ENCODE results near the gene OBP2B.
"Not testable (repeated sequence)": the region's sequence is repeated elsewhere in the genome, so short reads cannot be mapped to it uniquely, and the experiment has no call there.

Gene OBP2B

GRCh38 chr9:133238272-133238850 is 29.3 kb upstream of the OBP2B start:
- peak; percentile 10 for DNase-seq (ENCODE audit: low spot score)

DNA sequence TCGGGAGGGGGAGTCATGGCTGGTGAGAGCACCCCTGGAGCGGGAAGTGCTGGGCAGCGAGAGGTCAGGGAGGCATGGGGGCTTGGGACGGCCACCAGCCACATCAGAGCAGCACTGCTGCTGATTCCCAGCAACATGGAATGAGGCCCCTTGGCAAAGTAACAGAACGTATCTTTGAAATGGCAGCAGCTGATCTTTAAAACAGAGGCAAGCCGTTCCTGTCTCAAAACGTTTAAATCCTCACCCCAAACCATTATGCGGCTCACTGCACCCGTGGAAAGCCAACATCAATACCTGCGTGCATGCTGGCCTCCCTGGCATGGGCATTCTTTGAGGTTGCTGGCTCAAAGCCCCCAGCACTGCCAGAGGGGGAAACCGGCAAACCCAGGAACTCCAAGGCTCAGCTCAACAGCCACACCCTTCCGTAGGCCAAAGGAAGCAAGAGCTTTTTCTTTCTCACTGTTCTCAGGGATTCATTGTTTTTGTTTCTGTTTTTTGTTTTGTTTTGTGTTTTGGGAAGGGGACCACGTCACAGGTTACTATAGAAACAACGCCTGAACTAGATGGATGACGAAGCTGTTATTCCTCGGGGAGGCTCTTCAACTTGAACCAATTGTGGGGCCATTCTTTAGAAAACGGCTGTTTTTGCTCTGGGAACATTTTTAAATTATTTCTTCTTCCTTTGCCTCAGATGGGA is 28.1 kb upstream of the OBP2B start:
- peak; percentile 76 for DNase-seq (ENCODE audit: low spot score)

- DNase-seq (ENCODE audit: low spot score): not testable (repeated sequence)
Measured at GRCh38 chr9:133236291-133237034, 27.4 kb upstream of the OBP2B start.

GRCh38 chr9:133235549-133236222 is 26.6 kb upstream of the OBP2B start:
- DNase-seq (ENCODE audit: low spot score): no peak

DNA sequence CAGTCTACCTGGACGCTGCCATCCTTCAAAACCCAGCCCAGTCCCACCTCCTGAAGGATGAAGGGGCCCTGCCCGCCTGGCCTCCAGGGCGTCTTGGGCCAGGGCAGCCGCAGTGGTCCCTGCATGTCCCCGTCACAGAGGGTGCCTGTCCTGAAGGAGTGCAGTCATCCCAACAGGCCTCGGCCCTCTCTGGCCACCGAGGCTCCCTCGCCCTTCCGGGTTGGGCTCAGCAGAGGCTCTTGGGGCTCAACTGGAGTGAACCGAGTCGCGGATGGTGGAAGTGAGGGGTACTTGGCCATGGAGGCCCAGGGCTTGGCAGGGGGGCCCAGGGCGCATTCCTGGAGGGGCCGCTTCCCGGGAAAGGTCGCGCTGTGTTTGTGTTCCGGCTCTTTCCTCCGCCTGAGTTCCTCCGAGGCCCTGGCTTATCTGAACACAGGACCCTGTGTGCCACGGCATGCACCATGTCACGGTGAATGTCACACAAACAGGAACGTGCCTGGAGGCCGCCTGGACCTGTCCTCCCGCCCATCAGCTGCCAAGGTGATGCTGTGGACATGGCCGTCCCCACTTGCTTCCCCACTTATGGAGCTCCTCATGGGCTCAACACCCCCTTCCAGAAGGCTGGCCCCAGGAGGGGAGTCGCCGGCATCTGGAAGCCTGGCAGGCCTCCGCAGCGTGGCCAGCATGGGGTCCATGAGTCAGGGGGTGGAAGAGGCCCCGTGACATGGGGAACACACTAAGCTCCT is 25.7 kb upstream of the OBP2B start:
- no peak for DNase-seq (ENCODE audit: low spot score)

- DNase-seq (ENCODE audit: low spot score): peak; percentile 99
Measured at GRCh38 chr9:133233681-133234432, 24.8 kb upstream of the OBP2B start.

DNA sequence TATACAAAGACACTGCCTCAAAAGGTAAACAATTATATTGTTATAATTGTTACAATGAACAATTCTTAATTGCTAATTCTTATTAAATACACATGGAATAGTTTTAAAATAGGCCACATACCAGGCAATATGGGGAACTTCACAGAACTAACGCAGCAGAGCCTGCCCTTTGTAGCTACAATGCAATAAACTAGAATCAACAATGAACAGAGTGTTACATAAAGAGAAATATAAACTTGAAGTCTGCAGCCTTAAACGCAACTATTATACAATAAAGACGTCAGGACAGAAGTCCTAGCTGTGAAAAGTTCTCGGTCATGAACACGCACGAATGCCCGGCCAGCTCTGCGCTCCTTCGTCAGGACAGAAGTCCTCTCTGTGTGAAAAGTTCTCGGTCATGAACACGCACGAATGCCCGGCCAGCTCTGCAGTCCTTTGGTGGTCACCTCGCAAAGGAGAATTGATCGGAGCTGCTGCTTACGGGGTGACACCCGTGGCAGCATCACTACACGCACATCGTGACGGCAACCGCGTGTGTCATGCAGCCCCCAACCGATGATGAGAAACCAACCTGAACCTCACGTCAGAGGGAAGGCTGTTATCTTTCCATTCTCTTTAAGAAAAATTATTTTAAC is 23.0 kb upstream of the OBP2B start:
- DNase-seq (ENCODE audit: low spot score): not testable (repeated sequence)

GRCh38 chr9:133230514-133230913 is 21.5 kb upstream of the OBP2B start:
- not testable (repeated sequence) for DNase-seq (ENCODE audit: low spot score)

GRCh38 chr9:133230093-133230492 is 21.0 kb upstream of the OBP2B start:
- DNase-seq (ENCODE audit: low spot score): no peak

GRCh38 chr9:133228474-133229193 is 19.6 kb upstream of the OBP2B start:
- DNase-seq (ENCODE audit: low spot score): not testable (repeated sequence)

GRCh38 chr9:133227996-133228395 is 18.9 kb upstream of the OBP2B start:
- not testable (repeated sequence) for DNase-seq (ENCODE audit: low spot score)

GRCh38 chr9:133227242-133227860 is 18.3 kb upstream of the OBP2B start:
- DNase-seq (ENCODE audit: low spot score): no peak

DNA sequence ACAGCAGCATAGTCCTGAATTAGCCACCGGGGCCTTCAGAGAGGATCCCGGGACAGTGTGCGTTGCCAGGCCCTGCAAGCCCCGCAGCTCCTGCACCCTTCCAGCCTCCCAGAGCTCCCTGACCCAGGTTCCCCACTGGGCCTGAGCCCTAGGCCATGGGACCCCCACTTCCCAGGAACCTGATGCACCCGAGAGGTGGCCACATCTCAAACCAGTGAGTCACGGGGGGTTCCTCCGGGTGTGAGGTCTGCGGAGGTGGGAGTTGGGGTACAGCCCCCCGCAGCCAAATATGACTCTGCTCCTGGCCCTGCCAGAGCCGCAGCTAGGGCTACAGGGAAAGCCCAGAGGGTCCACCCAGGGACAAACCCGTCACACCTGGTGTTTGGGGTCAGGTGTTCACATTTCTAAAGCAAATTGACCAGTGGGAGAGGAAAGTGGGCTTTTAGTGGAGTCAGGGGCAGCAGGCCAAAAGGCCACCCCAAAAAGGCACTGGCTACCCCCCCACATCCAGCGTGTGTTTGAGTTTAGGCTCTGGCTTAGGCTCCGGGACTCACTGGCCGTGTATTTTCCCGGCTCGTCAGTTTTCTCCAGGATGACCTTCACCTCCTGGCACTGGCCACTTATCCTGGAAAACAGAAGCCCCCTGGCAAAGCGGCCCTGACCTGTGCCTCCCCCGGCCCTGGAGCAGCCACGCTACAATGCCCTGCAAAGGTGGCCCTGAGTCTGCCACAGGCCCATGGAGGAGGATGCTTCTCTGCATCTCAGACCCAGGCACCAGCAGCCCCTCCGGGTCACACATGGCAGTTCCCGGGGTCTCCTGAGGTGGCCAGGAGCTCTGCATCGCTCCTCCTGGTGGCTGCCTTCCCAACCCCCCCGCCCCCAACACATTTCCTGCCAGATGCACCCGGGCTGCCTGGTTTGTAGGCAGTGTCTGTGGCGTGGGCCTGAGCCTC is 17.4 kb upstream of the OBP2B start:
- DNase-seq (ENCODE audit: low spot score): no peak

GRCh38 chr9:133225171-133226011 is 16.3 kb upstream of the OBP2B start:
- no peak for DNase-seq (ENCODE audit: low spot score)

GRCh38 chr9:133224762-133225161 is 15.7 kb upstream of the OBP2B start:
- no peak for DNase-seq (ENCODE audit: low spot score)

GRCh38 chr9:133223159-133223756 is 14.2 kb upstream of the OBP2B start:
- DNase-seq (ENCODE audit: low spot score): not testable (repeated sequence)

- DNase-seq (ENCODE audit: low spot score): not testable (repeated sequence)
Measured at GRCh38 chr9:133221994-133222393, 12.9 kb upstream of the OBP2B start.

Measured in kidney capillary endothelial cell (primary cell).